ENCODE measurements around the gene RPRML. TPM values are rescaled to one million over a fixed set of nuclear protein-coding genes. Genes with fewer than 3 reads are reported as not detected.

RPRML gene
- total RNA-seq, 4 donors from 2014 or later, result 0.49 TPM; not detected in 3

- TF ChIP-seq POLR2A (IDR thresholded peaks at IDR 0.05), result no peak
- TF ChIP-seq CTCF (IDR thresholded peaks at IDR 0.05 in 4 of 5, conservative IDR thresholded peaks at IDR 0.05 in 1 of 5), result no peak
- intact Hi-C loops (cut with DNase I; ENCODE audit: low total_unique reads) (no loop called here), in situ Hi-C loops (cut with MboI; ENCODE audit: low sequenced_read_pairs in 4 of 4) (loop anchor here in 2 of 4 donors (5.0 to 25.0 kb wide), 2 partner anchors 67 to 202 kb away; no protein-coding TSS in a partner anchor)
- no peaks in the 10 kb centered on the region for H3K27me3 ChIP-seq
- ATAC-seq (no peak), DNase-seq (no peak)
- H3K27ac ChIP-seq, result no peak overlapping the region
- H3K4me1 ChIP-seq, result no peaks in the 10 kb centered on the region
- no peak overlapping the region for H3K4me3 ChIP-seq
- H3K9me3 ChIP-seq, result no peaks in the 10 kb centered on the region
- H3K36me3 ChIP-seq, result peaks cover 7 to 97% of the 10 kb centered on the region in 2 donors
Observed at GRCh38 chr17:46935658-46936266, 43.3 kb downstream of the RPRML start.

- H3K4me3 ChIP-seq, result no peak overlapping the region
- no peaks in the 10 kb centered on the region for H3K27me3 ChIP-seq
- intact Hi-C loops (cut with DNase I; ENCODE audit: low total_unique reads), result no loop called here
- no peak for TF ChIP-seq CTCF (IDR thresholded peaks at IDR 0.05 in 4 of 5, conservative IDR thresholded peaks at IDR 0.05 in 1 of 5)
- no peak for TF ChIP-seq POLR2A (IDR thresholded peaks at IDR 0.05)
- H3K36me3 ChIP-seq, result peaks cover 4 to 66% of the 10 kb centered on the region in 2 donors
- no peak overlapping the region for H3K27ac ChIP-seq
- DNase-seq (no peak), ATAC-seq (no peak)
- H3K4me1 ChIP-seq, result peaks cover 3 to 16% of the 10 kb centered on the region in 2 donors
- in situ Hi-C loops (cut with MboI; ENCODE audit: low sequenced_read_pairs in 4 of 4), result loop anchor here in 1 of 4 donors (25.0 kb wide), 1 partner anchor 206 kb away; no protein-coding TSS in a partner anchor
- H3K9me3 ChIP-seq, result no peaks in the 10 kb centered on the region
Observed at GRCh38 chr17:46931596-46931995, 47.5 kb downstream of the RPRML start.

- TF ChIP-seq CTCF (IDR thresholded peaks at IDR 0.05 in 4 of 5, conservative IDR thresholded peaks at IDR 0.05 in 1 of 5) (no peak), POLR2A (IDR thresholded peaks at IDR 0.05) (no peak)
- no peaks in the 10 kb centered on the region for H3K27me3 ChIP-seq
- intact Hi-C loops (cut with DNase I; ENCODE audit: low total_unique reads) (no loop called here), in situ Hi-C loops (cut with MboI; ENCODE audit: low sequenced_read_pairs in 4 of 4) (loop anchor here in 1 of 4 donors (25.0 kb wide), 1 partner anchor 207 kb away; no protein-coding TSS in a partner anchor)
- peaks cover 12 to 24% of the 10 kb centered on the region in 2 donors for H3K4me1 ChIP-seq
- DNase-seq, result no peak
- H3K9me3 ChIP-seq, result no peaks in the 10 kb centered on the region
- no peak overlapping the region for H3K4me3 ChIP-seq
- no peak overlapping the region for H3K27ac ChIP-seq
- peaks cover 2 to 51% of the 10 kb centered on the region in 2 donors for H3K36me3 ChIP-seq
- no peak for ATAC-seq
Observed at GRCh38 chr17:46930051-46930450, 49.0 kb downstream of the RPRML start.

GRCh38 chr17:46929413-46929812 is 49.6 kb downstream of the RPRML start:
- peaks cover 17 to 30% of the 10 kb centered on the region in 2 donors for H3K4me1 ChIP-seq
- TF ChIP-seq CTCF (IDR thresholded peaks at IDR 0.05 in 4 of 5, conservative IDR thresholded peaks at IDR 0.05 in 1 of 5) (no peak), POLR2A (IDR thresholded peaks at IDR 0.05) (no peak)
- H3K9me3 ChIP-seq, result no peaks in the 10 kb centered on the region
- DNase-seq (no peak), ATAC-seq (no peak)
- intact Hi-C loops (cut with DNase I; ENCODE audit: low total_unique reads) (no loop called here), in situ Hi-C loops (cut with MboI; ENCODE audit: low sequenced_read_pairs in 4 of 4) (loop anchor here in 1 of 4 donors (25.0 kb wide), 1 partner anchor 208 kb away; no protein-coding TSS in a partner anchor)
- H3K36me3 ChIP-seq, result peaks cover 2 to 45% of the 10 kb centered on the region in 2 donors
- H3K27me3 ChIP-seq, result no peaks in the 10 kb centered on the region
- H3K4me3 ChIP-seq, result no peak overlapping the region
- H3K27ac ChIP-seq, result no peak overlapping the region
